ENCODE measurements around the gene PTPN11.
"Not testable (repeated sequence)": the region's sequence is repeated elsewhere in the genome, so short reads cannot be mapped to it uniquely, and the experiment has no call there.

PTPN11 gene

GRCh38 chr12:112430929-112431328, 12.2 kb downstream of the PTPN11 start:
- CTCF ChIA-PET = no interaction called here
- no peak for TF ChIP-seq CTCF (conservative IDR thresholded peaks at IDR 0.05; ENCODE audit: low read depth)
- no peak overlapping the region for H3K27ac ChIP-seq
- POLR2A ChIA-PET (ENCODE audit: low non-redundant PET) = no interaction called here
- no peak for DNase-seq (ENCODE audit: low spot score)

- TF ChIP-seq CTCF (conservative IDR thresholded peaks at IDR 0.05; ENCODE audit: low read depth) = no peak
- H3K27ac ChIP-seq = no peak overlapping the region
- POLR2A ChIA-PET (ENCODE audit: low non-redundant PET) = no interaction called here
- no peak for DNase-seq (ENCODE audit: low spot score)
- CTCF ChIA-PET = no interaction called here
These were observed 13.2 kb downstream of the PTPN11 start for GRCh38 chr12:112431965-112432364.

- no peak for DNase-seq (ENCODE audit: low spot score)
- H3K27ac ChIP-seq = no peak overlapping the region
- POLR2A ChIA-PET (ENCODE audit: low non-redundant PET) = no interaction called here
- no peak for TF ChIP-seq CTCF (conservative IDR thresholded peaks at IDR 0.05; ENCODE audit: low read depth)
- CTCF ChIA-PET = interaction anchor here (0.6 kb wide), 1 partner anchor 14 kb away, joined by 8 read pairs; no protein-coding TSS in a partner anchor
These were observed 14.8 kb downstream of the PTPN11 start for GRCh38 chr12:112433551-112433950.

GRCh38 chr12:112438645-112439044, 19.9 kb downstream of the PTPN11 start:
- H3K27ac ChIP-seq; DNase-seq (ENCODE audit: low spot score); POLR2A ChIA-PET (ENCODE audit: low non-redundant PET); CTCF ChIA-PET: not testable (repeated sequence)

- no peak overlapping the region for H3K27ac ChIP-seq
- DNase-seq (ENCODE audit: low spot score) = no peak
- CTCF ChIA-PET = no interaction called here
- TF ChIP-seq CTCF (conservative IDR thresholded peaks at IDR 0.05; ENCODE audit: low read depth) = no peak
- POLR2A ChIA-PET (ENCODE audit: low non-redundant PET) = no interaction called here
These were observed 21.0 kb downstream of the PTPN11 start for GRCh38 chr12:112439769-112440168.

- CTCF ChIA-PET; DNase-seq (ENCODE audit: low spot score): not testable (repeated sequence)
- POLR2A ChIA-PET (ENCODE audit: low non-redundant PET) = interaction anchor here (0.6 kb wide), 1 partner anchor 710 kb away, joined by 4 read pairs; no protein-coding TSS in a partner anchor
- peak overlapping the region; percentile 10; the same call in 1 of the 2 replicates for H3K27ac ChIP-seq
These were observed 21.9 kb downstream of the PTPN11 start for GRCh38 chr12:112440653-112441052.

- ChIA-PET CTCF (interaction anchor here (0.7 kb wide), 1 partner anchor 1063 kb away, joined by 4 read pairs; no protein-coding TSS in a partner anchor), POLR2A (ENCODE audit: low non-redundant PET) (no interaction called here)
- no peak for TF ChIP-seq CTCF (conservative IDR thresholded peaks at IDR 0.05; ENCODE audit: low read depth)
- H3K27ac ChIP-seq = no peak overlapping the region
- DNase-seq (ENCODE audit: low spot score) = no peak
These were observed 25.2 kb downstream of the PTPN11 start for GRCh38 chr12:112443916-112444315.

Measured in RWPE1 (cell line).